NCI-H146 treated with DMSO at 0.1 percent for 48 hours (cell line): Measurements from ENCODE around the gene CHST8.
A peak's percentile ranks its signal among the peaks of the same experiment; 100 is the strongest.

Experiments used
- DNase-seq: peaks from one replicate; lab custom pipeline; 2025; ENCODE audit not compliant: unreplicated experiment; lab: John Stamatoyannopoulos, UW

CHST8 gene

DNA sequence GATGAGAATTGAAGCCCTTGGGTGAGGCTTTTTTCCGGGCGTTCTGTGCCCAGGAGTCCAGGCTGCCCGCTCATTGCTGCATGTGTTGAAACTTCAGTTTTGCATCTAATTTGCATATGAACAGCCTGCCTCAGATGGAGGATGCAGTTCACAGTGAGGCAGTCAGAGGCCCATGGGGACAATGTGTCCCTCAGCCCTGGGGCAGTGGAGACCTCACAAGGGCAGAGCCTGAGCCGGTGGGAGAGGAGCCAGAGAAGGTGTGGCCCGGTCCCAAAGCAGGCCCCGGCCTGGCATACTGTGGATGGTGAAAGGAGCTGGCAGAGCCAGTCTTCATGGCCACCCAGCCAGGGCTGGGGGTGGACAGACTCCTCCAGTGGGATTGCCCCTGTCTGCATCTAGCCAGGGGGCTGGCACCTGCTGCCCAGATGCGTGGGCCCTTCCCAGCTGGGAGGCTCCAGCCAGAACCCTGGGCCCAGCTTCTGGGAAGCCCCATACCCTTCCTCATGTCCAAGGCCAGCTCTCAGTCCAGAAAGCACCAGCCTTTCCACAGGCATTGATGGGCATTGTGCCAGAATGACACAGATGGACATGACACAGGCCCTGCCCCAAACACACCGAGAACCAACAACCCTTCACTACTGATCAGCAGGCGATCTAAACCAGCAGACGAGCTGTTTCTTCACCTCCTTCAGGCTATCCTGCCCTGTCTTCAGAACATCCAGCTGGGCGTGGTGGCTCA lies 142.0 kb downstream of the CHST8 start:
- DNase-seq: no peak

- DNase-seq: no peak
Measured at GRCh38 chr19:33766623-33767022, 144.9 kb downstream of the CHST8 start.

GRCh38 chr19:33767898-33768413 lies 146.2 kb downstream of the CHST8 start:
- DNase-seq: no peak

DNA sequence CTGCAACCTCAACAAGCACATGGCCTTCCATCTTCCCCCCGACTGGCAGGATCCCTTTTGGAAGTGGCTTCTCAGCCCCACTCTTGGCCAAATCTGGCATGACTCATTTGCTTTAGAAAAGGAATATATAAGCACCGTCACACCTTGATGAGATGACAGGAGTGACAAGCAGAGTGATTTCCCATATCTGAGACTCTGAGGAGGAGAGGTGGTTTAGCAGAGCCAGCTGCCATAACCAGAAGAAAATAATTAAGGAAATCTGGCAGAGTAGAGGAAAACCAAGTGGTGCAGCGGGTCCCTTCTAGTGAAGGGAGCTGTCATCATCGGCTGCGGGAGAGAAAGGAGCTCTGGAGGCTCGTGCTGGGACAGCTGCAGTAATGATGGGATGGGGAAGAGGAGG lies 147.5 kb downstream of the CHST8 start:
- no peak for DNase-seq

DNA sequence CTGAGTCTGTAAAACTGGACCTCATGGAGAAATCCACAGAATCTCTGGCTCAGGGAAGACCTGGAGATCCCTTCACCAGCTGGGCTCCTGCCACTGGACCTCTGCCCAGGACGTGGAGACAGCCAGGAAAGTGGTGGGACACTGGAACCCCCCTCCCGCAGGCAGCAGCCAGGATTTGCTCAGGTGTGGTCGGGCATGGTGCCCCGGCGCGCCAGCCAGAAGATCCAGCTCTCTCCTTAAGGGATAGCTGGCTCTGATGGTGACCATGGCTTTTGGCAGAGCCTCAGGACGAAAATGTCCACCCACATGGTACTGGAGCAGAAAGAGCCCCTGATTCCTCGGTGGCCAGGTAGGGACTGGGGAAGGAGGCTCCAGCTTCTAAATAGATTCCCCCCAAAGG lies 148.4 kb downstream of the CHST8 start:
- no peak for DNase-seq

DNA sequence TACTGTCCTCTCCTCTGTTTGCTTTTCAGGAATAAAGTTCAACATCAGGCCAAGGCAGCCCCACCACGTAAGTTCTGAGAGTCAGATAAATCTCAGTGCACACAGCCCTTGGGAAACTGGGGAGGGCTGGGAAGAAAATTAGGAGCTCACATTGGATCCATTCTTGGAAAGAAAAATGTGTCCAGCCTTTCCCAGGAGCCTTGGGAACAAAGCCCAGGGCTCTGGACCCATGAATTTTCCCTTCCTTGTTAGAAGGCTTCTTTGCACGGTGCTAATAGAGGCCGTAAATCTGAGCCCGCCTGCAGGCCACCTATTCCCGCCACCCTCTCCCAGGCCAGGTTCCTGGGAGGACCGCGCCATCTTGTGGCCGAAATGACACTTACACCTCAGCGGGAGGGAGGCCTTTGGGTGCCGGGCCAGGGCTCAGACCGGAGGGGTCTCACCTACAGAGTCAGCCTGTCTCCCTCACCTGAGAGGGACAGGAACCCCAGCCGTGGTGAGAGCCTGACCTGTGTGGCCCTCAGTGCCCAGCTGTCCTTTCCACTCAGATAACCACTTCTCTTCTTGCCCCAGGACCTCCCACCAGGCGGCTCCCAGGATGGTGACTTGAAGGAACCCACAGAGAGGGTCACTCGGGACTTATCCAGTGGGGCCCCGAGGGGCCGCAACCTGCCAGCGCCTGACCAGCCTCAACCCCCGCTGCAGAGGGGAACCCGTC lies 149.8 kb downstream of the CHST8 start:
- DNase-seq: no peak

DNA sequence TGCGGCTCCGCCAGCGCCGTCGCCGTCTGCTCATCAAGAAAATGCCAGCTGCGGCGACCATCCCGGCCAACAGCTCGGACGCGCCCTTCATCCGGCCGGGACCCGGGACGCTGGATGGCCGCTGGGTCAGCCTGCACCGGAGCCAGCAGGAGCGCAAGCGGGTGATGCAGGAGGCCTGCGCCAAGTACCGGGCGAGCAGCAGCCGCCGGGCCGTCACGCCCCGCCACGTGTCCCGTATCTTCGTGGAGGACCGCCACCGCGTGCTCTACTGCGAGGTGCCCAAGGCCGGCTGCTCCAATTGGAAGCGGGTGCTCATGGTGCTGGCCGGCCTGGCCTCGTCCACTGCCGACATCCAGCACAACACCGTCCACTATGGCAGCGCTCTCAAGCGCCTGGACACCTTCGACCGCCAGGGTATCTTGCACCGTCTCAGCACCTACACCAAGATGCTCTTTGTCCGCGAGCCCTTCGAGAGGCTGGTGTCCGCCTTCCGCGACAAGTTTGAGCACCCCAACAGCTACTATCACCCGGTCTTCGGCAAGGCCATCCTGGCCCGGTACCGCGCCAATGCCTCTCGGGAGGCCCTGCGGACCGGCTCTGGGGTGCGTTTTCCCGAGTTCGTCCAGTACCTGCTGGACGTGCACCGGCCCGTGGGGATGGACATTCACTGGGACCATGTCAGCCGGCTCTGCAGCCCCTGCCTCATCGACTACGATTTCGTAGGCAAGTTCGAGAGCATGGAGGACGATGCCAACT lies 150.5 kb downstream of the CHST8 start:
- no peak for DNase-seq

DNA sequence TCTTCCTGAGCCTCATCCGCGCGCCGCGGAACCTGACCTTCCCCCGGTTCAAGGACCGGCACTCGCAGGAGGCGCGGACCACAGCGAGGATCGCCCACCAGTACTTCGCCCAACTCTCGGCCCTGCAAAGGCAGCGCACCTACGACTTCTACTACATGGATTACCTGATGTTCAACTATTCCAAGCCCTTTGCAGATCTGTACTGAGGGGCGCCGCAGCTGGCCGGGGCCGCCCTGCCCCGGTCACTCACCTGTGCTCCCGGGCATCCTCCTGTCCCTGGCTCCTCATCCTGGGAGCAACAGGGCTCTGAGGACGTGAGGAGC lies 151.1 kb downstream of the CHST8 start:
- no peak for DNase-seq

DNA sequence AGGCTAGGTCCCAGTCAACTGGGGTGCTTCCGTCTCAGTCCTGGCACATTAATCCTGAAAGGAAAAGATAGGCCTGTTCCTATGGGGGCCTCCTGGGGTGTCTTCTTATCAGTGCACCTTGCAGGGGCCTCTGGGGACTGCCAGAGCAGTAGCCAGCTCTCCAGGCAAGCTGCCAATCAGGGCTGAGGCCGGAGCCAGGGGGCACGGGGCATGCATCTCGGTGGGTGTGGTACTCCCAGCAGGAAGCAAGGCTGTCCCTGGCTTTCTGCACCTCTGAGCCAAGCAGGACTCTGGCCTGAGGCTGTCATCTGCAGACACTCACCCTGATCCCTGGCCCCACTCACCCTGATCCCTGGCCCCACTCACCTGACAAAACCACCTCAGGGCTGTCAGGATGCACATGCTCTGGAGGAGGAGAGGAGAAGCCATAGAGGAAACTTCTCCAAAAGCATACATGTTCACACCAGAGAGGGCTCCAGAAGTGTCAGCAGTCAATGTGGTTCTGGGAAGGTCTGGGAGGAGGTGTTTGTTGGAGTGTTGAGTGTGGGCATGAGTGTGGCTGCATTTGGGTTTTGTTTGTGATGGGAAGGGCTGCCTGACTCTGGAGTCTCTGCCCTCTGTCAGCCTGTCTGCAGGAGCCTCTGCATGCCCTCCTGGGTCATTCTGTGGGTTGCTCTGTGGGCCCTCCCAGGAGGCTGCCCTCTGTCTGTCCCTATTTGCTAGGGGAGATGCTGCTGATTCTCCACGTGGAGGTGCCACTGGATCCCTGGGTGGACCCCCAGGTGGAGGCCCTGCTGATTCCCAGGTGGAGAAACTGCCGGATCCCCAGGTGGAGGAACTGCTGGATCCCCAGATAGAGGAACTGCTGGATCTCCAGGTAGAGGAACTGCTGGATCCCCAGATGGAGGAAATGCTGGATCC lies 152.2 kb downstream of the CHST8 start:
- no peak for DNase-seq

- DNase-seq: no peak
Measured at GRCh38 chr19:33774751-33775150, 153.0 kb downstream of the CHST8 start.

DNA sequence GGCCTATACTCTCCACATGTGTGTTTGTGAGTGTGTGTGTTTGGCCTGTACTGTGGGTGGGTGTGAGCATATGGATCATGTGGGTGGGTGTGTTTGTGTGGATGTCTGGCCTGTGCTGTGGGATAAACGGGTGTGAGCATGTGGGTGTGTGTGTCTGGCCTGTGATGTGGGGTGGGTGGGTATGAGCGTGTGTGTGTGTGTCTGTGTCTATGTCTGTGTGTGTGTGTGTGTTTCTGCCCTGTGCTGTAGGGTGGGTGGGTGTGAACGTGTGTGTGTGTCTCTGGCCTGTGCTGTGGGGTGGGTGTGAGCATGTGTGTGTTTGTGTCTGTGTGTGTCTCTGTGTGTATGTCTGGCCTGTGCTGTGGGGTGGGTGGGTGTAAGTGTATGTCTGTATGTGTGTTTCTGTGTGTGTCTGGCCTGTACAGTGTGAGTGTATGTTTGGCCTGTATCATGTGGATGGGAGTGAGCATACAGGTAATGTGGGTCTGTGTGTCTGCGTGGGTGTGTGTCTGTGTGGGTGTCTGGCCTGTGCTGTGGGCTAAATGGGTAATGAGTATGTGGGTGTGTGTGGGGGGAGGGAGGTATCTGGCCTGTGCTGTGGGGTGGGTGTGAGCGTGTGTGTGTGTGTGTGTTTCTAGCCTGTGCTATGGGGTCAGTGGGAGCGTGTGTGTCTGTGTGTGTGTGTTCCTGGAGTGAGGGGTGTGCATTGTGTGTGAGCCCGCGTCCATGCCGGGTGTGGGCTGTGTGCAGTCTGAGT lies 154.2 kb downstream of the CHST8 start:
- DNase-seq: no peak

- no peak for DNase-seq
Measured at GRCh38 chr19:33777351-33777750, 155.6 kb downstream of the CHST8 start.

GRCh38 chr19:33777753-33778088 lies 156.0 kb downstream of the CHST8 start:
- no peak for DNase-seq

GRCh38 chr19:33778089-33778791 lies 156.5 kb downstream of the CHST8 start:
- peak; percentile 23 for DNase-seq

GRCh38 chr19:33779849-33780248 lies 158.1 kb downstream of the CHST8 start:
- no peak for DNase-seq

GRCh38 chr19:33780251-33780650 lies 158.5 kb downstream of the CHST8 start:
- no peak for DNase-seq

DNA sequence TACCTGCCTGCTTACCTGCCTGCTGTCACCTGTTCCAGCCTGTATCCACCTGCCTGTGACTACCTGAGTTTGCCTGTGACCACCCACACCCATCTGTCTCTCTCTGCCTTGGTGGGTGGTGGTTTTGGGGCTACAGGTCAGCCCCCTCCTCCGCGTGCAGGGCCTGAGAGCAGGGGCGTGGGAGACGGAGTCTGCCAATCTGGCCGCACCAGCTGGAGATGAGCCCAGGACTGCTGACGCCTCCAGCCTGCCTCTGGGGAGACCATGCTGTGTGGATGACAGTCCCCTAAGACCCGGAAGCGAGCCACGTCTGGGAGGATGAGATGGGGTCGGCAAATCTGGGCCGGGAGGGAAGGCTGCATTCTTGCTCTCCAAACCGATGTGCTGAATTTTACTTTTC lies 159.0 kb downstream of the CHST8 start:
- DNase-seq: no peak

GRCh38 chr19:33781415-33781935 lies 159.7 kb downstream of the CHST8 start:
- DNase-seq: no peak

DNA sequence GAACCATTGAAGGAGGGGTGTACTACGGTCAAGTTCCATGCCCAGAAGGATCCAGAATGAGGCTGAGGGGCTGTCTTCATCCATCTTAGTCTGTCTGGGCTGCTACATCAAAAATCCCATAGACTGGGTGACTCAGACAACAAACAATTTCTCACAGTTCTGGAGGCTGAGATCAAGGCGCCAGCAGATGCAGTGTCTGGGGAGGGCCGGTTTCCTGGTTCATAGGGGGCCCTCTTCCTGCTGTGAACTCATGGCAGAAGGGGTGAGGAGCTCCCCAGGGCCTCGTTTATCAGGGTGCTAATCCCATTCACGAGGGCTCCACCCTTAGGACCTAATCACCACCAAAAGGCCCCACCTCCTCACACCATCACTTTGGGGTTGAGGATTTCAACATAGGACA lies 160.2 kb downstream of the CHST8 start:
- DNase-seq: no peak
